ENCODE results near the gene REELD1. TPM values are rescaled to one million over a fixed set of nuclear protein-coding genes. Genes with fewer than 3 reads are reported as not detected.

Gene REELD1
- total and polyA plus RNA-seq, 10 of the 15 experiments (the other 5 are each of a cell fraction or from before 2014, with no cell fraction given) = 0.11 to 3.9 (median 0.62) TPM

DNA sequence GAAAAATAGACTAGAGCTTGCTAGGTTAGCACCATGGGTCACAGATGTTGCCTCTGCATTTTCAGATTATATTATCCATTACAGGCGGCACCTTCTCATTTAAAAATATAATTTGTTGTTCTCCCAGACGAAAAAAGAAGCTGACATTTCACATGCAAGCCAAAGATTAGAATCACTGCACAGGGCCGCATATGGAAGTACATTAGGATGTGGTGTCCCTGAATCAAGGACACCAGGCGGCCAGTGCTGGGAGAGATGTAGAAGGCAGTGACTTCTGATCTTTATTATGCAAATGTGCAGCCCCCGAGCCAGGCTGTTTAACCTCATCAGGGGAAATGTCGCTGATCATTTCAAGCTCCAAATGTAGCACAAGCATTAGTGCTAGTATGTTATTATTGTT lies 22.8 kb downstream of the REELD1 start:
- Histone ChIP-seq H2AFZ (ENCODE audit: control insufficient read depth, low read depth, low read length) (no peak overlapping the region), H3K9ac (ENCODE audit: control insufficient read depth, insufficient read depth, low read length) (no peak overlapping the region), H3K4me1 (ENCODE audit: control insufficient read depth, insufficient read depth, low read length) (peaks cover 8% of the 10 kb centered on the region), H4K20me1 (ENCODE audit: control insufficient read depth, insufficient read depth) (no peaks in the 10 kb centered on the region), H3K9me3 (replicated peaks; ENCODE audit: control insufficient read depth, insufficient read depth, low read length) (no peaks in the 10 kb centered on the region), H3K4me3 (no peak overlapping the region), H3K27ac (ENCODE audit: control insufficient read depth, insufficient read depth) (no peak overlapping the region), H3K79me2 (ENCODE audit: control insufficient read depth, insufficient read depth, low read length) (no peaks in the 10 kb centered on the region), H3K27me3 (replicated peaks in 1 of 2; ENCODE audit: control insufficient read depth in 2 of 2, insufficient read depth in 2 of 2, low read length in 1 of 2) (no peaks in the 10 kb centered on the region), H3K4me2 (ENCODE audit: control insufficient read depth, insufficient read depth) (no peak overlapping the region), H3K36me3 (ENCODE audit: control insufficient read depth in 2 of 2, insufficient read depth in 2 of 2, low read length in 1 of 2) (no peaks in the 10 kb centered on the region)
- ChIA-PET POLR2A (no interaction called here), SMC1A (ENCODE audit: uncharacterized antibody, unreplicated experiment) (no interaction called here), RAD21 (ENCODE audit: unreplicated experiment) (interaction anchor here (1.1 to 1.4 kb wide), 2 partner anchors 142 to 861 kb away, joined by 3 to 4 read pairs; no protein-coding TSS in a partner anchor), CTCF (interaction anchor here (0.8 to 1.8 kb wide), 3 partner anchors 142 to 860 kb away, joined by 3 to 7 read pairs (median 3); no protein-coding TSS in a partner anchor)
- intact Hi-C loops (cut with micrococcal nuclease; ENCODE audit: unreplicated experiment) = no loop called here
- ATAC-seq = no peak
- in situ Hi-C loops (cut with MboI) = loop anchor here (5.0 kb wide), 1 partner anchor 675 kb away; no protein-coding TSS in a partner anchor
- BruUV-seq (replicated peaks) = no TSS peak
- no peak for FAIRE-seq
- WGBS (ENCODE audit: insufficient coverage, insufficient replicate concordance, low lambda C conversion rate, missing lambda C conversion rate) = 81% methylated on average over 6 of the region's 6 CpGs
- no peak for DNase-seq (ENCODE audit: low read depth, low spot score)
- TF ChIP-seq NR2C2 (IDR thresholded peaks at IDR 0.05; ENCODE audit: borderline replicate concordance, control insufficient read depth, insufficient read length, low read depth) (no peak), SKIL (IDR thresholded peaks at IDR 0.05; ENCODE audit: low read depth, poor library complexity, severe bottlenecking) (no peak)

- 84% methylated on average over 3 of the region's 3 CpGs for WGBS (ENCODE audit: insufficient coverage, insufficient replicate concordance, low lambda C conversion rate, missing lambda C conversion rate)
- ChIA-PET CTCF (interaction anchor here (1.0 to 1.8 kb wide), 2 partner anchors 143 to 859 kb away, joined by 3 to 7 read pairs; no protein-coding TSS in a partner anchor), RAD21 (ENCODE audit: unreplicated experiment) (no interaction called here), POLR2A (interaction anchor here (0.7 kb wide), 1 partner anchor 38 kb away, joined by 3 read pairs; no protein-coding TSS in a partner anchor), SMC1A (ENCODE audit: uncharacterized antibody, unreplicated experiment) (no interaction called here)
- FAIRE-seq (no peak), ATAC-seq (no peak), DNase-seq (ENCODE audit: low read depth, low spot score) (no peak)
- Histone ChIP-seq H3K9ac (ENCODE audit: control insufficient read depth, insufficient read depth, low read length) (no peak overlapping the region), H3K36me3 (ENCODE audit: control insufficient read depth in 2 of 2, insufficient read depth in 2 of 2, low read length in 1 of 2) (no peaks in the 10 kb centered on the region), H4K20me1 (ENCODE audit: control insufficient read depth, insufficient read depth) (no peaks in the 10 kb centered on the region), H3K27me3 (replicated peaks in 1 of 2; ENCODE audit: control insufficient read depth in 2 of 2, insufficient read depth in 2 of 2, low read length in 1 of 2) (no peaks in the 10 kb centered on the region), H2AFZ (ENCODE audit: control insufficient read depth, low read depth, low read length) (no peak overlapping the region), H3K4me2 (ENCODE audit: control insufficient read depth, insufficient read depth) (no peak overlapping the region), H3K79me2 (ENCODE audit: control insufficient read depth, insufficient read depth, low read length) (no peaks in the 10 kb centered on the region), H3K27ac (ENCODE audit: control insufficient read depth, insufficient read depth) (no peak overlapping the region), H3K9me3 (replicated peaks; ENCODE audit: control insufficient read depth, insufficient read depth, low read length) (no peaks in the 10 kb centered on the region), H3K4me1 (ENCODE audit: control insufficient read depth, insufficient read depth, low read length) (peaks cover 14% of the 10 kb centered on the region), H3K4me3 (no peak overlapping the region)
- intact Hi-C loops (cut with micrococcal nuclease; ENCODE audit: unreplicated experiment) (no loop called here), in situ Hi-C loops (cut with MboI) (loop anchor here (5.0 kb wide), 1 partner anchor 674 kb away; no protein-coding TSS in a partner anchor)
- no TSS peak for BruUV-seq (replicated peaks)
- TF ChIP-seq BMI1 (IDR thresholded peaks at IDR 0.05; ENCODE audit: borderline replicate concordance) = no peak
- TF ChIP-seq SIN3A (IDR thresholded peaks at IDR 0.05; ENCODE audit: low read depth, low read length) = no peak
- no peak for TF ChIP-seq HDAC2 (IDR thresholded peaks at IDR 0.05)
- no peak for TF ChIP-seq TCF12 (IDR thresholded peaks at IDR 0.05; ENCODE audit: low read depth, low read length)
- no peak for TF ChIP-seq ZNF384 (IDR thresholded peaks at IDR 0.05; ENCODE audit: borderline replicate concordance, low read depth, low read length)
- TF ChIP-seq POLR2AphosphoS2 (IDR thresholded peaks at IDR 0.05; ENCODE audit: low read depth, low read length) = no peak
- no peak for TF ChIP-seq JUND (IDR thresholded peaks at IDR 0.05; ENCODE audit: low read depth, low read length)
- no peak for TF ChIP-seq STAT1 (conservative IDR thresholded peaks at IDR 0.05)
- TF ChIP-seq RB1 (IDR thresholded peaks at IDR 0.05; ENCODE audit: borderline replicate concordance) = no peak
- TF ChIP-seq HDAC6 (IDR thresholded peaks at IDR 0.05; ENCODE audit: unreplicated experiment) = no peak
- TF ChIP-seq ZNF622 (IDR thresholded peaks at IDR 0.05) = no peak
- TF ChIP-seq, protein P1, sequence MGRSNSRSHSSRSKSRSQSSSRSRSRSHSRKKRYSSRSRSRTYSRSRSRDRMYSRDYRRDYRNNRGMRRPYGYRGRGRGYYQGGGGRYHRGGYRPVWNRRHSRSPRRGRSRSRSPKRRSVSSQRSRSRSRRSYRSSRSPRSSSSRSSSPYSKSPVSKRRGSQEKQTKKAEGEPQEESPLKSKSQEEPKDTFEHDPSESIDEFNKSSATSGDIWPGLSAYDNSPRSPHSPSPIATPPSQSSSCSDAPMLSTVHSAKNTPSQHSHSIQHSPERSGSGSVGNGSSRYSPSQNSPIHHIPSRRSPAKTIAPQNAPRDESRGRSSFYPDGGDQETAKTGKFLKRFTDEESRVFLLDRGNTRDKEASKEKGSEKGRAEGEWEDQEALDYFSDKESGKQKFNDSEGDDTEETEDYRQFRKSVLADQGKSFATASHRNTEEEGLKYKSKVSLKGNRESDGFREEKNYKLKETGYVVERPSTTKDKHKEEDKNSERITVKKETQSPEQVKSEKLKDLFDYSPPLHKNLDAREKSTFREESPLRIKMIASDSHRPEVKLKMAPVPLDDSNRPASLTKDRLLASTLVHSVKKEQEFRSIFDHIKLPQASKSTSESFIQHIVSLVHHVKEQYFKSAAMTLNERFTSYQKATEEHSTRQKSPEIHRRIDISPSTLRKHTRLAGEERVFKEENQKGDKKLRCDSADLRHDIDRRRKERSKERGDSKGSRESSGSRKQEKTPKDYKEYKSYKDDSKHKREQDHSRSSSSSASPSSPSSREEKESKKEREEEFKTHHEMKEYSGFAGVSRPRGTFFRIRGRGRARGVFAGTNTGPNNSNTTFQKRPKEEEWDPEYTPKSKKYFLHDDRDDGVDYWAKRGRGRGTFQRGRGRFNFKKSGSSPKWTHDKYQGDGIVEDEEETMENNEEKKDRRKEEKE (IDR thresholded peaks at IDR 0.05) = no peak
Observed at GRCh38 chr4:146238107-146238506, 23.8 kb downstream of the REELD1 start.
